ENCODE data around the gene ZNF440.
"Not testable (repeated sequence)": the region's sequence is repeated elsewhere in the genome, so short reads cannot be mapped to it uniquely, and the experiment has no call there.

Gene ZNF440

GRCh38 chr19:11832253-11832912, 18.3 kb downstream of the ZNF440 start:
- Histone ChIP-seq H3K9me3 (ENCODE audit: control insufficient read depth, low read length) (peaks cover 47% of the 10 kb centered on the region), H3K36me3 (ENCODE audit: control insufficient read depth, insufficient read depth, low read length) (peaks cover 77% of the 10 kb centered on the region), H3K4me1 (ENCODE audit: control insufficient read depth, insufficient read depth, low read length, poor library complexity, severe bottlenecking) (no peaks in the 10 kb centered on the region), H3K27ac (ENCODE audit: low read depth, low read length, severe bottlenecking) (no peak overlapping the region), H3K4me3 (ENCODE audit: extremely low read depth, insufficient read depth, low read length, poor library complexity, severe bottlenecking) (no peak overlapping the region)
- 98 to 100% methylated on average over 4 to 5 of the region's 8 CpGs for WGBS, 2 experiments (ENCODE audit: insufficient coverage in 2 of 2)

GRCh38 chr19:11833541-11833940, 19.5 kb downstream of the ZNF440 start:
- 100% methylated on average over 1 of the region's 2 CpGs; no CpG with 5 or more reads in 1 of the 2 experiments for WGBS, 2 experiments (ENCODE audit: insufficient coverage in 2 of 2)
- Histone ChIP-seq H3K4me3 (ENCODE audit: extremely low read depth, insufficient read depth, low read length, poor library complexity, severe bottlenecking) (no peak overlapping the region), H3K36me3 (ENCODE audit: control insufficient read depth, insufficient read depth, low read length) (peaks cover 66% of the 10 kb centered on the region)

GRCh38 chr19:11835626-11836066, 21.6 kb downstream of the ZNF440 start:
- peaks cover 35% of the 10 kb centered on the region for H3K9me3 ChIP-seq (ENCODE audit: control insufficient read depth, low read length)
- H3K36me3 ChIP-seq (ENCODE audit: control insufficient read depth, insufficient read depth, low read length) = peaks cover 46% of the 10 kb centered on the region
- WGBS, 2 experiments (ENCODE audit: insufficient coverage in 2 of 2) = 92 to 100% methylated on average over 2 of the region's 2 CpGs
- not testable (repeated sequence) for H3K27ac ChIP-seq (ENCODE audit: low read depth, low read length, severe bottlenecking); H3K4me1 ChIP-seq (ENCODE audit: control insufficient read depth, insufficient read depth, low read length, poor library complexity, severe bottlenecking); H3K4me3 ChIP-seq (ENCODE audit: extremely low read depth, insufficient read depth, low read length, poor library complexity, severe bottlenecking)

More at GRCh38 chr19:11833541-11833940, 19.5 kb downstream of the ZNF440 start:
- Histone ChIP-seq H3K27ac (ENCODE audit: low read depth, low read length, severe bottlenecking) (no peak overlapping the region), H3K4me1 (ENCODE audit: control insufficient read depth, insufficient read depth, low read length, poor library complexity, severe bottlenecking) (no peaks in the 10 kb centered on the region), H3K9me3 (ENCODE audit: control insufficient read depth, low read length) (peaks cover 41% of the 10 kb centered on the region)

GRCh38 chr19:11843722-11844121, 29.6 kb downstream of the ZNF440 start:
- Histone ChIP-seq H3K27ac (ENCODE audit: low read depth, low read length, severe bottlenecking) (no peak overlapping the region), H3K36me3 (ENCODE audit: control insufficient read depth, insufficient read depth, low read length) (no peaks in the 10 kb centered on the region), H3K9me3 (ENCODE audit: control insufficient read depth, low read length) (no peaks in the 10 kb centered on the region), H3K4me1 (ENCODE audit: control insufficient read depth, insufficient read depth, low read length, poor library complexity, severe bottlenecking) (no peaks in the 10 kb centered on the region), H3K4me3 (ENCODE audit: extremely low read depth, insufficient read depth, low read length, poor library complexity, severe bottlenecking) (no peak overlapping the region)
- WGBS, 2 experiments (ENCODE audit: insufficient coverage in 2 of 2) = 93 to 100% methylated on average over 2 of the region's 2 CpGs

- not testable (repeated sequence) for H3K27ac ChIP-seq (ENCODE audit: low read depth, low read length, severe bottlenecking); H3K9me3 ChIP-seq (ENCODE audit: control insufficient read depth, low read length); H3K4me3 ChIP-seq (ENCODE audit: extremely low read depth, insufficient read depth, low read length, poor library complexity, severe bottlenecking); H3K4me1 ChIP-seq (ENCODE audit: control insufficient read depth, insufficient read depth, low read length, poor library complexity, severe bottlenecking); H3K36me3 ChIP-seq (ENCODE audit: control insufficient read depth, insufficient read depth, low read length)
- 56 to 64% methylated on average over 6 of the region's 6 CpGs for whole genome bisulfite sequencing, 2 experiments (ENCODE audit: insufficient coverage in 2 of 2)
Measured at GRCh38 chr19:11847615-11848014, 33.5 kb downstream of the ZNF440 start.

GRCh38 chr19:11848200-11848593, 34.1 kb downstream of the ZNF440 start:
- H3K27ac ChIP-seq (ENCODE audit: low read depth, low read length, severe bottlenecking) = no peak overlapping the region
- peak overlapping the region; percentile 29 for H3K4me3 ChIP-seq (ENCODE audit: extremely low read depth, insufficient read depth, low read length, poor library complexity, severe bottlenecking)

GRCh38 chr19:11848594-11849469, 34.8 kb downstream of the ZNF440 start, which contains the start of gene ZNF439:
TSS of gene ZNF439 (plus strand) at chr19:11848726. CDS start at chr19:11848868, 142 bp downstream.
- Histone ChIP-seq H3K27ac (ENCODE audit: low read depth, low read length, severe bottlenecking) (no peak within 1 kb of the TSS), H3K4me3 (ENCODE audit: extremely low read depth, insufficient read depth, low read length, poor library complexity, severe bottlenecking) (peak within 1 kb of the TSS; percentile 29), H3K9me3 (ENCODE audit: control insufficient read depth, low read length) (peaks cover 8% of the 10 kb centered on the region), H3K4me1 (ENCODE audit: control insufficient read depth, insufficient read depth, low read length, poor library complexity, severe bottlenecking) (no peaks in the 10 kb centered on the region), H3K36me3 (ENCODE audit: control insufficient read depth, insufficient read depth, low read length) (no peaks in the 10 kb centered on the region)
- WGBS, 2 experiments (ENCODE audit: insufficient coverage in 2 of 2) = 60 to 70% methylated on average over 49 to 58 of the region's 59 CpGs

More at GRCh38 chr19:11848200-11848593, 34.1 kb downstream of the ZNF440 start:
- Histone ChIP-seq H3K4me1 (ENCODE audit: control insufficient read depth, insufficient read depth, low read length, poor library complexity, severe bottlenecking) (no peaks in the 10 kb centered on the region), H3K9me3 (ENCODE audit: control insufficient read depth, low read length) (peaks cover 2% of the 10 kb centered on the region), H3K36me3 (ENCODE audit: control insufficient read depth, insufficient read depth, low read length) (no peaks in the 10 kb centered on the region)
- WGBS, 2 experiments (ENCODE audit: insufficient coverage in 2 of 2) = 84 to 96% methylated on average over 7 to 11 of the region's 11 CpGs

GRCh38 chr19:11850289-11850688, 36.2 kb downstream of the ZNF440 start:
- H3K4me3 ChIP-seq (ENCODE audit: extremely low read depth, insufficient read depth, low read length, poor library complexity, severe bottlenecking); H3K36me3 ChIP-seq (ENCODE audit: control insufficient read depth, insufficient read depth, low read length); H3K4me1 ChIP-seq (ENCODE audit: control insufficient read depth, insufficient read depth, low read length, poor library complexity, severe bottlenecking); H3K27ac ChIP-seq (ENCODE audit: low read depth, low read length, severe bottlenecking): not testable (repeated sequence)
- 90 to 92% methylated on average over 2 to 3 of the region's 4 CpGs for WGBS, 2 experiments (ENCODE audit: insufficient coverage in 2 of 2)
- H3K9me3 ChIP-seq (ENCODE audit: control insufficient read depth, low read length) = peaks cover 11% of the 10 kb centered on the region

- Histone ChIP-seq H3K9me3 (ENCODE audit: control insufficient read depth, low read length) (peaks cover 11% of the 10 kb centered on the region), H3K36me3 (ENCODE audit: control insufficient read depth, insufficient read depth, low read length) (no peaks in the 10 kb centered on the region), H3K4me1 (ENCODE audit: control insufficient read depth, insufficient read depth, low read length, poor library complexity, severe bottlenecking) (no peaks in the 10 kb centered on the region), H3K27ac (ENCODE audit: low read depth, low read length, severe bottlenecking) (no peak overlapping the region), H3K4me3 (ENCODE audit: extremely low read depth, insufficient read depth, low read length, poor library complexity, severe bottlenecking) (no peak overlapping the region)
- 61 to 67% methylated on average over 2 of the region's 3 CpGs for WGBS, 2 experiments (ENCODE audit: insufficient coverage in 2 of 2)
Measured at GRCh38 chr19:11853358-11853757, 39.3 kb downstream of the ZNF440 start.

GRCh38 chr19:11856596-11857250, 42.6 kb downstream of the ZNF440 start:
- H3K27ac ChIP-seq (ENCODE audit: low read depth, low read length, severe bottlenecking) = no peak overlapping the region
- H3K36me3 ChIP-seq (ENCODE audit: control insufficient read depth, insufficient read depth, low read length) = no peaks in the 10 kb centered on the region
- H3K4me3 ChIP-seq (ENCODE audit: extremely low read depth, insufficient read depth, low read length, poor library complexity, severe bottlenecking) = no peak overlapping the region
- WGBS, 2 experiments (ENCODE audit: insufficient coverage in 2 of 2) = 89 to 94% methylated on average over 4 to 6 of the region's 12 CpGs
- peaks cover 23% of the 10 kb centered on the region for H3K9me3 ChIP-seq (ENCODE audit: control insufficient read depth, low read length)
- no peaks in the 10 kb centered on the region for H3K4me1 ChIP-seq (ENCODE audit: control insufficient read depth, insufficient read depth, low read length, poor library complexity, severe bottlenecking)
